Omental fat pad (tissue), 4 donors: ENCODE results near the gene SRSF3. TPM values are rescaled to one million over a fixed set of nuclear protein-coding genes. Genes with fewer than 3 reads are reported as not detected.
"Not testable (repeated sequence)": the region's sequence is repeated elsewhere in the genome, so short reads cannot be mapped to it uniquely, and the experiment has no call there.

Source experiments
- ATAC-seq: fragments of 150-250 bp; one replicate; pipeline ENCODE4 v1.9.1; 2016; ENCODE audit warnings: mild to moderate bottlenecking, moderate library complexity; ENCODE audit not compliant: low FRiP score
- DNase-seq: peaks from one replicate; pipeline ENCODE4 v3.0.0-alpha.2; 2019; ENCODE audit warnings: low spot score
- total RNA-seq, 4 donors: library from RNA; depleted of rRNA; stranded (reverse); fragments of >200 nt; gene quantifications; one replicate each; pipeline ENCODE4 v1.1.0, GENCODE V29; 2016
- TF ChIP-seq, protein P1 (sequence below), 3 donors: fragments of 450-650 bp; IDR thresholded peaks; one replicate each; pipeline ENCODE4 v1.5.1; 2016 to 2017; ENCODE audit warnings: antibody characterized with exemption in 3 of 3, mild to moderate bottlenecking in 3 of 3, moderate library complexity in 2 of 3

SRSF3 gene
- total RNA-seq, 4 donors from 2014 or later, result 162 to 260 (median 189) TPM

DNA sequence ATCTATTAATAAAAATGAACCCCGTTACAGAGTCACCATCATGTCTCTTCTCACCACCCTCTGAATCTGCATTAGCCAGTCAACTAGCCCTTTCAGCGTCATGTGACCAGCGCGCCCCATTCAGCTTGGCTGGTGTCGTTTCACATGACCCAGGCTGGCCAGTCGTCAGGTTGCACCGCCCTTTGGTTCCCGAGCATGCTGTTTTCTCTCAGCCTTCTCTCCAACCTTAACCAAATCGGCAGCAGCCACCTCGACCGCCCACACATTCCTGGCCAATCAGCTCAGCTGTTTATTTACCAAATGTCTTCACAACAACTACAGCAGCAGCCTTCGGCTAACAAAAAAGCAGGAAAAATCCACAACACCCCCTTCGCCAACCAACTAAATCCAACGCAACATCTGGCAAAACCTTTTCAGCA is 5.6 kb downstream of the SRSF3 start:
- no peak for DNase-seq
- TF ChIP-seq, protein P1, sequence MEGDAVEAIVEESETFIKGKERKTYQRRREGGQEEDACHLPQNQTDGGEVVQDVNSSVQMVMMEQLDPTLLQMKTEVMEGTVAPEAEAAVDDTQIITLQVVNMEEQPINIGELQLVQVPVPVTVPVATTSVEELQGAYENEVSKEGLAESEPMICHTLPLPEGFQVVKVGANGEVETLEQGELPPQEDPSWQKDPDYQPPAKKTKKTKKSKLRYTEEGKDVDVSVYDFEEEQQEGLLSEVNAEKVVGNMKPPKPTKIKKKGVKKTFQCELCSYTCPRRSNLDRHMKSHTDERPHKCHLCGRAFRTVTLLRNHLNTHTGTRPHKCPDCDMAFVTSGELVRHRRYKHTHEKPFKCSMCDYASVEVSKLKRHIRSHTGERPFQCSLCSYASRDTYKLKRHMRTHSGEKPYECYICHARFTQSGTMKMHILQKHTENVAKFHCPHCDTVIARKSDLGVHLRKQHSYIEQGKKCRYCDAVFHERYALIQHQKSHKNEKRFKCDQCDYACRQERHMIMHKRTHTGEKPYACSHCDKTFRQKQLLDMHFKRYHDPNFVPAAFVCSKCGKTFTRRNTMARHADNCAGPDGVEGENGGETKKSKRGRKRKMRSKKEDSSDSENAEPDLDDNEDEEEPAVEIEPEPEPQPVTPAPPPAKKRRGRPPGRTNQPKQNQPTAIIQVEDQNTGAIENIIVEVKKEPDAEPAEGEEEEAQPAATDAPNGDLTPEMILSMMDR (IDR thresholded peaks at IDR 0.05), result no peak
- no peak for ATAC-seq

DNA sequence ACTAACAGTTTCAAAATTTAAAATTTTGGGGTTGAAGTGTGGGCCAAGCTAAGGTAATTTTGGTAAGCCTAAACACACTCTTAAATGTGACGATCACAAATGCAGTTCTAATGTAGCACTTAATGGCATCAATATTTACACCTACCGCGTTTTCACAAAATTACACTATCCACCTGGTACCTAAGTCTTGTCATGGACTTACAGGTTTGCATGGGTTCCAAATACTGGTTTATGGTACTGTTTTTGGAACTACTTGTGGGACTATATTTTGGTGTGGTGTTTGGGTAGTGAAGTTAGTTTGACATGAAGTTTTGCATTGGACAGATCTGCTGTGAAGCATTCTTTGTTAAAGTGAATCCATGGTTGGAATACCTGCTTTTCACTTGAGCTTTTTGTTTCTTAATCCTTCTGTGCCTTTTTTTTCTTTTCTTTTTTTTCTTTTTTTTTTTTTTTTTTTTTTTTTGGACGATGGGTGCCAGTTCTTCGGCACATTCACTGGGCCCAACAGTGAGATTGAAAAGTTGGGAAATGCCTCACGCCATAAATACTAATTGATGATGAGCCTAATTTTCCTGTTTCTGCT is 6.5 kb downstream of the SRSF3 start:
- DNase-seq (no peak), ATAC-seq (no peak)
- TF ChIP-seq, protein P1 (IDR thresholded peaks at IDR 0.05), result no peak

DNA sequence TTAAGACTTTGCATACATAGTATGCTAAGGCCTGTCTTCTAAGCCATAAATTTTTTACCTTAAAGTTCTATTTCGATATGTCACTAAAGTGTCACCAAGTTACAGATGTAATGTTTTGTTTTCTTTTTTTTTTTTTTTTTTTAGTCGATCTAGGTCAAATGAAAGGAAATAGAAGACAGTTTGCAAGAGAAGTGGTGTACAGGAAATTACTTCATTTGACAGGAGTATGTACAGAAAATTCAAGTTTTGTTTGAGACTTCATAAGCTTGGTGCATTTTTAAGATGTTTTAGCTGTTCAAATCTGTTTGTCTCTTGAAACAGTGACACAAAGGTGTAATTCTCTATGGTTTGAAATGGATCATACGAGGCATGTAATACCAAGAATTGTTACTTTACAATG is 7.7 kb downstream of the SRSF3 start:
- DNase-seq, ATAC-seq: not testable (repeated sequence)

DNA sequence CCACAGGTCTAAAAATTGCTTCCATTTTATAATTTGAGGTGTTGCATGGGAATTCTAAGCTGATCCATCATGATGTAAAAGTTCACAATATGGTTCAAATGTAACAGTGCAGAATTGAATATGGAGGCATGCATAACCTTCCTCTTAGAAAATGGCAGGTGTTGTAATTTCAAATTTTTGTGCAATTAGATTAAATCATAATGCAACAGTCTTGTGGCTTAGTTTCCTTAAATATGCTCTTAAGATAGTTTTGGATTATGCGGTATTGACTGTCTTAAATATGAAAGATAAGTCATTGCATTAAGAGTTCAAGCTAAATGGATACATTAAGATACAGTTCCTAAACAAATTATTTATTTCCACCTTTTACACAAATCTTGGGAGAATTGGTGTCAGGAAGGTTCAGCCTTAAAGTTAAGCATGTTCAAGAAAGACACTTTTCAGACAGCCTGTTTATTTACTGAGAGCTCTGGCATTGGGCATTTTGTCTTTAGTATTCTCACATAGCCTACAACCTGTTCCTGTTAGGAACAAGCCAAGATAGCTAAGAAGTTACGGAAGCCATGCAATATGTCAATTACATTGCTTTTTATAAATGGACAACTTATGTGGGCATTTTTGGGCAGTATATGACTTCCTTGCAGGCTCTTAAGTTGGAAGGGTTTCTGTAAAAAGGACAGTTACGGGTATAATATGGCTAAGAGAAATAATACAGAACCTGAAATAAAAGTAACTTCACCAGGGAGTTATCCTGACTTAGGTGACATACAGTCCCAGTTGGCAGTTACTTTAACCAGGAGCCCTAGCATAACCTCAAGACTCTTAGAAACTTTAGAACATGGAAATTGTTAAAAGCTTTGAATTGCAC is 9.3 kb downstream of the SRSF3 start:
- TF ChIP-seq, protein P1 (IDR thresholded peaks at IDR 0.05), result no peak
- ATAC-seq (no peak), DNase-seq (no peak)

DNA sequence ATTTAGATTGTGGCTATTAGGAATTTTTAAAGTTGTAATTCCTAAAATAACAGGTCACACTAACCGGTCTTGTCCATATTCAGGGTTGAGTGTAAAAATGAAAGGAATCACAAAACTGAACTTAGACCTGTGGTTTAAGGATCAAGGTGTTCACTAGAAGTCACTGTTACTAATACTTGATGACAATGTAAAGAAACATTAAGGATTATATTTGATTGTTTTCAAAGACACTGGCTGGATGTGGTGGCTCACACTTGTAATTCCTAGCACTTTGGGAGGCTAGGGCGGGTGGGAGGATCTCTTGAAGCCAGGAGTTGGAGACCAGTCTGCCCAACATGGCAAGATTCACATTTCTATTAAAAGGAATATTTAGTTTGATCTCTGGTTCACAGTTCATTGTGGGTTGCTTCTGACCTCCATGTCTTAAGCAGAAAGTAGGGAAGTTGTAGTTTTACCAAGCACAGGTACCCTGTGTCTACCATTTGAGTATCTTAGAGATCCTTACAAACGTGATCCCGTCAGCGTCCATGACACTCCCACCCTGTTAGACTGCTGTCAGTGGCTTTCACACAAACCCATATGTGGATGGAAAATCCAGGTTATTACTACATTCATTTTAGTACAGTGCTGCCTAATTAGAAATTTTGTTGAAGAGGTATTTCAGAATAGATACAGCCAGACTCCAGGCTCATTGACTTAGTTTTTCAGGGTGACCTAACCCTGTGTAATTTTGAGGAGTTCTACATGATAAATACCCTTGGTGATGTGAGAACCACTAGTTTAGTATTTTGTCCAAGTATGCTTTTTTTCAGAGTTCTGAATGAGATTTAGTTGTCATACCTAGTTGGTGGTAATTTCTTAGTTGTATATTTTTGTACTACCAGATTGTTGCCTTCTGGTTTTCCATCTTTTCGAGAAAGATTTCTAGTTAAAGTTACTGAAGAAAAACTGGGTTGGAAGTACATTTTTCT is 10.2 kb downstream of the SRSF3 start:
- DNase-seq, result no peak
- no peak for ATAC-seq
- TF ChIP-seq, protein P1 (IDR thresholded peaks at IDR 0.05), result no peak

DNA sequence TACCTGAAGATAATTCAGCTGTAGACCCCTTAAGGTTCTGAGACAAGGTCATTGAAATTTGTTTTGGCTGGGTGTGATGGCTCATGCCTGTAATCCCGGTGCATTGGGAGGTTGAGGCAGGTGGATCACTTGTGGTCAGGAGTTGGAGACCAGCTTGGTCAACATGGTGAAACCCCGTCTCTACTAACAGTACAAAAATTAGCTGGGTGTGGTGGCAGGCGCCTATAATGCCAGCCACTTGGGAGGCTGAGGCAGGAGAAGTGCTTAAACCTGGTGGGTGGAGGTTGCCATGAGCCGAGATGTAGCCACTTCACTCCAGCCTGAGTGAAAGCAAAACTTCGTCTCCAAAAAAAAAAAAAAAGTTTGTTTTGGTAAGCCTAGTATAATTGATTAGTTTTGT is 11.0 kb downstream of the SRSF3 start:
- ATAC-seq (no peak), DNase-seq (no peak)
- TF ChIP-seq, protein P1 (IDR thresholded peaks at IDR 0.05), result no peak
